ENCODE data around the gene PDZD2.

- TF ChIP-seq YY1 (IDR thresholded peaks at IDR 0.05; ENCODE audit: insufficient read depth, insufficient read length) = no peak
- no peak for TF ChIP-seq SUZ12 (IDR thresholded peaks at IDR 0.05; ENCODE audit: extremely low read depth, insufficient read depth, insufficient read length)
- TF ChIP-seq ZNF274 (IDR thresholded peaks at IDR 0.05; ENCODE audit: low read depth, low read length) = no peak
Observed at GRCh38 chr5:32020271-32020670, 381.3 kb downstream of the PDZD2 start.

All from NT2/D1 (cell line).